Measurements from ENCODE around the gene BDH2. TPM values are rescaled to one million over a fixed set of nuclear protein-coding genes. Genes with fewer than 3 reads are reported as not detected.

Gene BDH2
- polyA plus RNA-seq, 1 donor = 214 TPM

DNA sequence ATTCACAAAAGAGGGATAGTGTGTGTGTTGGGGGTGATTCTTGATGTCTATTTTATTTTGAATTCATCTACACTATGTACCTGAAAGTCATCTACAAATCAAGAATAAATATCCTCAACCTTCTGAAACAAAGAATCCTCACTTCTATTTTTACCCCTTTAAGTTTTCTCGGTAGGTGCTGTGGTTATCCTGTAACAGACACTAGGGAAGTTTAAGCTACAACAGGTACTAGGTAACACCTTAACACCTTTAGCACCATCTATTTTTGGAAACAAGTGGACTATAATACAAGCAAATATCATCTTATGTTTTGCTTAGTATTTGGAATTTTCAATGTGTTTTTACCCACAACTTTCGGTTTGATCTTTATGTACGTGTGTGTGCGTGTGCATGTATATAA lies 12.0 kb upstream of the BDH2 start:
- H3K4me1 ChIP-seq (ENCODE audit: control insufficient read depth, insufficient read depth, low read length) = peaks cover 2% of the 10 kb centered on the region
- WGBS (ENCODE audit: insufficient coverage, low lambda C conversion rate) = 70% methylated on average over 2 of the region's 4 CpGs
- no peaks in the 10 kb centered on the region for H3K9me3 ChIP-seq (ENCODE audit: control insufficient read depth, low read depth, low read length)
- no peak overlapping the region for H3K27ac ChIP-seq (ENCODE audit: low read length)
- no peak for DNase-seq
- H3K27me3 ChIP-seq (ENCODE audit: control insufficient read depth, insufficient read depth, low read length) = no peaks in the 10 kb centered on the region
- no peak overlapping the region for H3K4me3 ChIP-seq (ENCODE audit: low read length)
- peaks cover 3% of the 10 kb centered on the region for H3K36me3 ChIP-seq (ENCODE audit: control insufficient read depth, insufficient read depth, low read length)

GRCh38 chr4:103108542-103108941 lies 8.9 kb upstream of the BDH2 start:
- peak; percentile 22 to 57 for DNase-seq
- peaks cover 2% of the 10 kb centered on the region for H3K4me1 ChIP-seq (ENCODE audit: control insufficient read depth, insufficient read depth, low read length)
- WGBS (ENCODE audit: insufficient coverage, low lambda C conversion rate) = 57% methylated on average over 2 of the region's 4 CpGs
- no peaks in the 10 kb centered on the region for H3K9me3 ChIP-seq (ENCODE audit: control insufficient read depth, low read depth, low read length)
- H3K27ac ChIP-seq (ENCODE audit: low read length) = peak overlapping the region; percentile 56
- no peak overlapping the region for H3K4me3 ChIP-seq (ENCODE audit: low read length)
- peaks cover 3% of the 10 kb centered on the region for H3K36me3 ChIP-seq (ENCODE audit: control insufficient read depth, insufficient read depth, low read length)
- H3K27me3 ChIP-seq (ENCODE audit: control insufficient read depth, insufficient read depth, low read length) = no peaks in the 10 kb centered on the region

DNA sequence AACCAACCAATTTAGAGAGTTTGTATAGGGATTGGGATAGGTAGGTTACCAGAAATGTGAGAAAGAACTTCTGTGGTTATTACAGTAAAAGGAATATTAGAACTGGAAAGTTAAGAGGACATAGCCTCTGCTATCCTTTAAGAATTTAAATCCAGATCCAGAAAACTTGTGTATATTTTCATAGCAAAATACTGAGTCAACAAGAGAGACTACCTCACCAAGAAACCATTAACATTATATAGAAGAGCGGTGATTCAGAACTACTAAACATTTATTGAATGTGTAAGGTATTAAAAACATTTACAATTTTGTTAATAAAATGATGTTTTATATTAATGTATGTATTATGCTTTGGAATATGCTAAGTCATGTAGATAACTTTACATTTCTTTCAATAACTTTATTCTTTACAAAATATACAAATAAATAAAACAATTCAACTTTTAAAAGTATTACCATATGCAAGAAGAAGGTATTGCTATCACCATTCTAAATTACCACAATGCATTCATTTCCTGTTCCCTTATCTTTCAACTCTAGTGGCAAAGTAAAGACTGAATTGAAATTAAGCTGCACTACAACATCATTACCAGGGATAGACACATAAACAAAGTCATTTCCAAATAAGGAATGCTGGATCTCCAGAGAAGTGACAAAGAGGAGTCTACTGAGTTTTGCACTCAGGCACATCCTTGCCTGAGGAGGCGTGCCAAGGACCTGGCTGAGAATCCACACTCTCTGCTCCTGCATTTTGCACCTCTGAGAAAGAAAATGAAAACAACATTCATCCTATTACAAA lies 6.1 kb upstream of the BDH2 start:
- Histone ChIP-seq H3K27ac (ENCODE audit: low read length) (no peak overlapping the region), H3K4me3 (ENCODE audit: low read length) (no peak overlapping the region), H3K27me3 (ENCODE audit: control insufficient read depth, insufficient read depth, low read length) (no peaks in the 10 kb centered on the region), H3K4me1 (ENCODE audit: control insufficient read depth, insufficient read depth, low read length) (peaks cover 2% of the 10 kb centered on the region), H3K36me3 (ENCODE audit: control insufficient read depth, insufficient read depth, low read length) (peaks cover 3% of the 10 kb centered on the region), H3K9me3 (ENCODE audit: control insufficient read depth, low read depth, low read length) (no peaks in the 10 kb centered on the region)
- WGBS (ENCODE audit: insufficient coverage, low lambda C conversion rate) = 100% methylated on average over 1 of the region's 2 CpGs
- no peak for DNase-seq

- DNase-seq = no peak
- Histone ChIP-seq H3K4me3 (ENCODE audit: low read length) (no peak overlapping the region), H3K36me3 (ENCODE audit: control insufficient read depth, insufficient read depth, low read length) (peaks cover 3% of the 10 kb centered on the region), H3K27me3 (ENCODE audit: control insufficient read depth, insufficient read depth, low read length) (no peaks in the 10 kb centered on the region), H3K4me1 (ENCODE audit: control insufficient read depth, insufficient read depth, low read length) (peaks cover 2% of the 10 kb centered on the region), H3K9me3 (ENCODE audit: control insufficient read depth, low read depth, low read length) (no peaks in the 10 kb centered on the region), H3K27ac (ENCODE audit: low read length) (no peak overlapping the region)
- WGBS (ENCODE audit: insufficient coverage, low lambda C conversion rate) = 60% methylated on average over 1 of the region's 3 CpGs
Observed at GRCh38 chr4:103104886-103105285, 5.3 kb upstream of the BDH2 start.

DNA sequence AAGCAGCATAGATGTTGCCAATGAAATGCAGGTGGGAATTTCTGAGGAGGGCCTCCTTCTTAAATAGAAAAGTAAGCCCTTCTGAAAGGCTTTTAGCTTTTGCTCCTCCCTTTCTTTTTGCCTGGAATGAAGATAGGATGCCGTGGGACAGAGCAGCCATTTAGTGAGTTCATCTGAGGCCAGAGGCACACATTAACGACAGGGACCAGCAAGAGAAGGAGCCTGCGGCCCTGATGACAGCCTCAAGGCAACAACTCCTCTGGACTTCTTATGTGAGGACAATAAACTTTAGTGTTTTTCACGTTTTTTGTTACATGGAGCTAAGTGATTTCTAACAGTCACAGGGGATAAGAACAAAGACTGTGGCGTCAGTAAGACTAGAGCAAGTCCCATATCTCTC lies 1.1 kb upstream of the BDH2 start:
- no peak for DNase-seq
- no CpG with 5 or more reads among the region's 5 CpGs for WGBS (ENCODE audit: insufficient coverage, low lambda C conversion rate)

GRCh38 chr4:103098756-103099440 lies 736 bp downstream of the BDH2 start:
- Histone ChIP-seq H3K9me3 (ENCODE audit: control insufficient read depth, low read depth, low read length) (no peaks in the 10 kb centered on the region), H3K27ac (ENCODE audit: low read length) (peak overlapping the region; percentile 70), H3K4me1 (ENCODE audit: control insufficient read depth, insufficient read depth, low read length) (peaks cover 22% of the 10 kb centered on the region), H3K4me3 (ENCODE audit: low read length) (peak overlapping the region; percentile 60), H3K27me3 (ENCODE audit: control insufficient read depth, insufficient read depth, low read length) (no peaks in the 10 kb centered on the region), H3K36me3 (ENCODE audit: control insufficient read depth, insufficient read depth, low read length) (peaks cover 2% of the 10 kb centered on the region)
- 0% methylated on average over 1 of the region's 4 CpGs for WGBS (ENCODE audit: insufficient coverage, low lambda C conversion rate)
- peak in 1 of 2 donors; percentile 42 for DNase-seq

More for the DNA sequence above, 1.1 kb upstream of the BDH2 start:
- peaks cover 22% of the 10 kb centered on the region for H3K4me1 ChIP-seq (ENCODE audit: control insufficient read depth, insufficient read depth, low read length)
- no peaks in the 10 kb centered on the region for H3K36me3 ChIP-seq (ENCODE audit: control insufficient read depth, insufficient read depth, low read length)
- no peak overlapping the region for H3K4me3 ChIP-seq (ENCODE audit: low read length)
- no peak overlapping the region for H3K27ac ChIP-seq (ENCODE audit: low read length)
- H3K9me3 ChIP-seq (ENCODE audit: control insufficient read depth, low read depth, low read length) = no peaks in the 10 kb centered on the region
- H3K27me3 ChIP-seq (ENCODE audit: control insufficient read depth, insufficient read depth, low read length) = no peaks in the 10 kb centered on the region

DNA sequence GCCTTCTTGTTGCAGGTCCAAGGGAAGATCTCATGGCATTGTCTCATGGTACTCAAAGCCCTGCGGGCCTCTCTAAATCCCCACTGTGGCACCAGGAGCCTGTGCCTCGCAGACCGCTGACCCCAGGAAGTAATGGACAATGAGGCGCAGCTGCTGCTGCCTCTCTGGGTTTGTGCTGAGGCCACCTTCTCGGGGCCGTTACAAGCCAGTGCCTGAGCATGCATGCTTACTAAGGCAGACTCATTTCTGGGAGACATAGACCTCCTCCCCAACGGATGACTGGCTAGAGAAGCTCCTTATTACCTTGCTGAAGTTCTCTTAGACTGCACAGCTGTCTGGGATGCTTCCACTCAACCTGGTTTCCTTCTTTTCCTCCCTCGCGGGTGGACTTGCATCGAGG lies 1.3 kb downstream of the BDH2 start:
- Histone ChIP-seq H3K9me3 (ENCODE audit: control insufficient read depth, low read depth, low read length) (no peaks in the 10 kb centered on the region), H3K4me1 (ENCODE audit: control insufficient read depth, insufficient read depth, low read length) (peaks cover 22% of the 10 kb centered on the region), H3K27ac (ENCODE audit: low read length) (peak overlapping the region; percentile 70), H3K27me3 (ENCODE audit: control insufficient read depth, insufficient read depth, low read length) (no peaks in the 10 kb centered on the region), H3K36me3 (ENCODE audit: control insufficient read depth, insufficient read depth, low read length) (peaks cover 3% of the 10 kb centered on the region), H3K4me3 (ENCODE audit: low read length) (peak overlapping the region; percentile 60)
- DNase-seq = no peak
- 58% methylated on average over 3 of the region's 10 CpGs for WGBS (ENCODE audit: insufficient coverage, low lambda C conversion rate)

DNA sequence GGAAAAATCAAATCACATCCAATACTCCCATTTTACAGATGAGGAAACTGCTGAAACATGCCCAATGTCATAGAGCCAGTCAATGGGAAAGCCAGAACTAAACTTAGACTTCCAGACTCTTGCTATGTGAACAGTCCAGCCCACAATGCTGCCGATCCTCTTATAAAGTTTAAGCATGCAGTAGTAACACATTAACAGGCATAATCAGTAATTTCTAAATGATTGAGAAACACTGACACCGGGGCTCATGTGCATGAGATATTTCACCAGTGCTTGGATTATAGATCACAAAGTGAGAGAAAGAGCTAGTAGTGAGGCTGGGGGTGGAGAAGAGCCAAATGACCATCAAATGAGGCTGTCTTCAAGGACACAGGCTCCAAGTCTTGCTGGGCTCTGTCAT lies 2.5 kb downstream of the BDH2 start:
- Histone ChIP-seq H3K9me3 (ENCODE audit: control insufficient read depth, low read depth, low read length) (no peaks in the 10 kb centered on the region), H3K4me1 (ENCODE audit: control insufficient read depth, insufficient read depth, low read length) (peaks cover 22% of the 10 kb centered on the region), H3K27ac (ENCODE audit: low read length) (peak overlapping the region; percentile 70), H3K27me3 (ENCODE audit: control insufficient read depth, insufficient read depth, low read length) (no peaks in the 10 kb centered on the region), H3K36me3 (ENCODE audit: control insufficient read depth, insufficient read depth, low read length) (peaks cover 7% of the 10 kb centered on the region), H3K4me3 (ENCODE audit: low read length) (no peak overlapping the region)
- WGBS (ENCODE audit: insufficient coverage, low lambda C conversion rate) = no CpG with 5 or more reads among the region's 2 CpGs
- DNase-seq = peak; percentile 60 to 82

- H3K4me3 ChIP-seq (ENCODE audit: low read length) = no peak overlapping the region
- H3K36me3 ChIP-seq (ENCODE audit: control insufficient read depth, insufficient read depth, low read length) = peaks cover 23% of the 10 kb centered on the region
- DNase-seq = peak in 1 of 2 donors; percentile 58
- WGBS (ENCODE audit: insufficient coverage, low lambda C conversion rate) = 100% methylated on average over 1 of the region's 3 CpGs
- no peaks in the 10 kb centered on the region for H3K9me3 ChIP-seq (ENCODE audit: control insufficient read depth, low read depth, low read length)
- H3K4me1 ChIP-seq (ENCODE audit: control insufficient read depth, insufficient read depth, low read length) = peaks cover 22% of the 10 kb centered on the region
- H3K27me3 ChIP-seq (ENCODE audit: control insufficient read depth, insufficient read depth, low read length) = no peaks in the 10 kb centered on the region
- no peak overlapping the region for H3K27ac ChIP-seq (ENCODE audit: low read length)
Observed at GRCh38 chr4:103095080-103095479, 4.6 kb downstream of the BDH2 start.

DNA sequence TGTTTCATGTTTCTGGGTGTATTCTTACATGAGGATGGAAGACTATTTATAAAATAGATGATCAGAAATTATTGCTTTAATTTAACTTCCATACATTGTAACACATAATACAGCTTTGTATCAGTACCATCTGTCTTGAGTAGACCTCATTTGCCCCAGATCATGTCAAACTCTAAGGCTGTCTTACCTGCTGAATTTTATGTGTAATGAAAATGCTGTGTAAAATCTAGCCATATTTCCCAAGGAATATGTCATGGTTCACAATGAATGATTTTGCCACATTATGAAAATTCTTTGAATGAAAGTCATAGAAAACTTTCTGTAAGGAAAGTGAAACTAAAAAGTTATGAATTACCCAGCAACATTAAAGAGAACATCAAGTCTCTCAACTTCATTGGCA lies 7.4 kb downstream of the BDH2 start:
- Histone ChIP-seq H3K4me1 (ENCODE audit: control insufficient read depth, insufficient read depth, low read length) (peaks cover 7% of the 10 kb centered on the region), H3K36me3 (ENCODE audit: control insufficient read depth, insufficient read depth, low read length) (peaks cover 47% of the 10 kb centered on the region)
- DNase-seq = peak in 1 of 2 donors; percentile 6

More for the DNA sequence above, 7.4 kb downstream of the BDH2 start:
- no peak overlapping the region for H3K4me3 ChIP-seq (ENCODE audit: low read length)
- no peaks in the 10 kb centered on the region for H3K27me3 ChIP-seq (ENCODE audit: control insufficient read depth, insufficient read depth, low read length)
- H3K9me3 ChIP-seq (ENCODE audit: control insufficient read depth, low read depth, low read length) = no peaks in the 10 kb centered on the region
- H3K27ac ChIP-seq (ENCODE audit: low read length) = no peak overlapping the region
